ENCODE measurements around the gene FN3K.
"Not testable (repeated sequence)": the region's sequence is repeated elsewhere in the genome, so short reads cannot be mapped to it uniquely, and the experiment has no call there.

FN3K gene

GRCh38 chr17:82729479-82730260 lies 5.7 kb upstream of the FN3K start:
- H3K4me3 ChIP-seq: no peak overlapping the region
- no peak overlapping the region for H3K27ac ChIP-seq

GRCh38 chr17:82732118-82732743 lies 3.2 kb upstream of the FN3K start:
- Histone ChIP-seq H3K4me3 (no peak overlapping the region), H3K27ac (no peak overlapping the region)

GRCh38 chr17:82736511-82737185 lies 1.2 kb downstream of the FN3K start:
- no peak overlapping the region for H3K4me3 ChIP-seq
- peak overlapping the region in 2 of 21 experiments; percentile 29 to 79 for H3K27ac ChIP-seq

- no peak overlapping the region for H3K4me3 ChIP-seq
Measured at GRCh38 chr17:82737967-82738877, 2.8 kb downstream of the FN3K start.

GRCh38 chr17:82740906-82741759 lies 5.7 kb downstream of the FN3K start:
- no peak overlapping the region for H3K27ac ChIP-seq
- H3K4me3 ChIP-seq: no peak overlapping the region

More at GRCh38 chr17:82737967-82738877, 2.8 kb downstream of the FN3K start:
- no peak overlapping the region for H3K27ac ChIP-seq

- Histone ChIP-seq H3K27ac (no peak overlapping the region), H3K4me3 (no peak overlapping the region)
Measured at GRCh38 chr17:82743344-82744219, 8.2 kb downstream of the FN3K start.

- H3K27ac ChIP-seq, H3K4me3 ChIP-seq: not testable (repeated sequence)
Measured at GRCh38 chr17:82744736-82745135, 9.3 kb downstream of the FN3K start.

GRCh38 chr17:82745524-82745923 lies 10.1 kb downstream of the FN3K start:
- no peak overlapping the region for H3K27ac ChIP-seq
- H3K4me3 ChIP-seq: no peak overlapping the region

GRCh38 chr17:82748756-82749155 lies 13.3 kb downstream of the FN3K start:
- H3K27ac ChIP-seq: no peak overlapping the region

GRCh38 chr17:82750241-82750908 lies 15.0 kb downstream of the FN3K start:
- no peak overlapping the region for H3K4me3 ChIP-seq
- H3K27ac ChIP-seq: no peak overlapping the region

More at GRCh38 chr17:82748756-82749155, 13.3 kb downstream of the FN3K start:
- no peak overlapping the region for H3K4me3 ChIP-seq

- peak overlapping the region; percentile 45 to 91 (median 78) for H3K4me3 ChIP-seq
- peak overlapping the region in 12 of 21 experiments; percentile 29 to 78 (median 59) for H3K27ac ChIP-seq
Measured at GRCh38 chr17:82751171-82751570, 15.8 kb downstream of the FN3K start.

GRCh38 chr17:82751571-82752370 lies 16.4 kb downstream of the FN3K start, which contains the start of gene TBCD:
Gene TBCD, plus strand, starts transcription at chr17:82752065. Its CDS starts 129 bp downstream, at chr17:82752194.
- peak within 1 kb of the TSS; percentile 69 to 93 (median 86) for H3K4me3 ChIP-seq
- peak within 1 kb of the TSS; percentile 57 to 91 (median 78) for H3K27ac ChIP-seq

- H3K27ac ChIP-seq: peak overlapping the region in 20 of 21 experiments; percentile 49 to 91 (median 78)
- H3K4me3 ChIP-seq: peak overlapping the region; percentile 69 to 93 (median 86)
Measured at GRCh38 chr17:82752371-82753200, 17.2 kb downstream of the FN3K start.

- Histone ChIP-seq H3K27ac (peak overlapping the region in 2 of 21 experiments; percentile 71 to 79), H3K4me3 (peak overlapping the region in 6 of 7 experiments; percentile 69 to 93 (median 87))
Measured at GRCh38 chr17:82753201-82753464, 17.7 kb downstream of the FN3K start.

Measured in skin epidermis (tissue), 12 donors.